Embryonic facial prominence (tissue), 1 donor: Measurements from ENCODE around the gene TNNT2.
A peak's percentile ranks its signal among the peaks of the same experiment; 100 is the strongest.

Experiments used
- DNase-seq: peaks from one replicate; pipeline ENCODE4 v3.0.0-alpha.2; 2016; ENCODE audit errors: extremely low spot score

The TNNT2 gene

GRCh38 chr1:201377611-201378092, at the start of gene TNNT2:
Gene TNNT2, minus strand, starts transcription at chr1:201377680. Its CDS starts 4,426 bp downstream, at chr1:201373254.
- DNase-seq, result no peak

- no peak for DNase-seq
Measured at GRCh38 chr1:201426479-201427310, 49.2 kb upstream of the TNNT2 start.

GRCh38 chr1:201424146-201424545, 46.7 kb upstream of the TNNT2 start:
- DNase-seq, result no peak

- DNase-seq, result no peak
Measured at GRCh38 chr1:201423655-201424054, 46.2 kb upstream of the TNNT2 start.

- no peak for DNase-seq
Measured at GRCh38 chr1:201422436-201423030, 45.1 kb upstream of the TNNT2 start.

- no peak for DNase-seq
Measured at GRCh38 chr1:201422026-201422425, 44.5 kb upstream of the TNNT2 start.

- no peak for DNase-seq
Measured at GRCh38 chr1:201421041-201421440, 43.6 kb upstream of the TNNT2 start.

- no peak for DNase-seq
Measured at GRCh38 chr1:201420608-201421002, 43.1 kb upstream of the TNNT2 start.

GRCh38 chr1:201419746-201420607, 42.5 kb upstream of the TNNT2 start:
- DNase-seq, result no peak

GRCh38 chr1:201419256-201419655, 41.8 kb upstream of the TNNT2 start:
- DNase-seq, result no peak

GRCh38 chr1:201418461-201418860, 41.0 kb upstream of the TNNT2 start:
- DNase-seq, result no peak

GRCh38 chr1:201414051-201414738, 36.7 kb upstream of the TNNT2 start:
- no peak for DNase-seq

GRCh38 chr1:201411292-201411691, 33.8 kb upstream of the TNNT2 start:
- DNase-seq, result no peak

- no peak for DNase-seq
Measured at GRCh38 chr1:201409440-201409839, 32.0 kb upstream of the TNNT2 start.

- DNase-seq, result no peak
Measured at GRCh38 chr1:201408834-201409200, 31.3 kb upstream of the TNNT2 start.

GRCh38 chr1:201408176-201408833, 30.8 kb upstream of the TNNT2 start:
- DNase-seq, result peak; percentile 37

GRCh38 chr1:201406831-201407406, 29.4 kb upstream of the TNNT2 start:
- no peak for DNase-seq

- no peak for DNase-seq
Measured at GRCh38 chr1:201405484-201405831, 28.0 kb upstream of the TNNT2 start.

- no peak for DNase-seq
Measured at GRCh38 chr1:201404722-201405483, 27.4 kb upstream of the TNNT2 start.

GRCh38 chr1:201404055-201404454, 26.6 kb upstream of the TNNT2 start:
- no peak for DNase-seq
